Esophagus muscularis mucosa (tissue), 4 donors: ENCODE results near the gene PARD3B. TPM values are rescaled to one million over a fixed set of nuclear protein-coding genes. Genes with fewer than 3 reads are reported as not detected.

ENCODE experiments used
- DNase-seq: peaks from one replicate; pipeline ENCODE4 v3.0.0-alpha.2; 2017; ENCODE audit errors: extremely low spot score
- H3K27ac ChIP-seq, 4 donors: fragments of 200-600 bp; sonication (generic); replicated peaks in 1 of 4; 1 replicate in 3 of 4; 2 replicates in 1 of 4; pipeline ENCODE4 v1.5.1; 2016 to 2019; ENCODE audit warnings: mild to moderate bottlenecking in 1 of 4
- H3K27me3 ChIP-seq, 4 donors: fragments of 200-600 bp; sonication (generic); one replicate each; pipeline versions ENCODE4 v1.5.1 to v1.6.0; 2016 to 2019
- H3K36me3 ChIP-seq, 4 donors: fragments of 200-600 bp; sonication (generic); one replicate each; pipeline ENCODE4 v1.5.1; 2016 to 2019
- H3K4me1 ChIP-seq, 4 donors: fragments of 200-600 bp; sonication (generic); one replicate each; pipeline ENCODE4 v1.5.1; 2016 to 2019
- H3K4me3 ChIP-seq, 4 donors: fragments of 200-600 bp; sonication (generic); 1 replicate in 2 of 4; 2 replicates in 2 of 4; pipeline ENCODE4 v1.5.1; 2016 to 2019; ENCODE audit warnings: mild to moderate bottlenecking in 4 of 4, moderate library complexity in 1 of 4
- H3K9me3 ChIP-seq, 4 donors: fragments of 200-600 bp; sonication (generic); 1 replicate in 3 of 4; 2 replicates in 1 of 4; pipeline ENCODE4 v1.5.1; 2016 to 2019
- CTCF ChIP-seq, 3 experiments: fragments of 200-600 bp in 2 of 3; fragments of 450-650 bp in 1 of 3; sonication (generic) in 2 of 3; IDR thresholded peaks; one replicate each; pipeline ENCODE4 v1.5.1; 2017 to 2019; ENCODE audit warnings: antibody characterized with exemption in 3 of 3, mild to moderate bottlenecking in 2 of 3, moderate library complexity in 1 of 3
- EP300 ChIP-seq: sonication (generic); formaldehyde crosslinking; IDR thresholded peaks from one replicate; pipeline ENCODE4 v1.6.1; 2017; ENCODE audit warnings: antibody characterized with exemption
- POLR2A ChIP-seq: fragments of 450-650 bp; IDR thresholded peaks from one replicate; pipeline ENCODE4 v1.6.1; 2017; ENCODE audit warnings: antibody characterized with exemption, moderate library complexity, mild to moderate bottlenecking, low read depth
- POLR2AphosphoS5 ChIP-seq, 2 donors: sonication (generic); formaldehyde crosslinking; IDR thresholded peaks; one replicate each; pipeline ENCODE4 v1.6.1; 2017; ENCODE audit warnings: antibody characterized with exemption in 2 of 2
- WGBS: methylation state at CpG from one replicate; pipeline ENCODE4 v1.1.5; 2018; 5-methylcytosine and 5-hydroxymethylcytosine counted together
- intact Hi-C: fragments of 100-400 bp; cut with DNase I; formaldehyde crosslinking; loops from one replicate; pipeline ENCODE4 v1.15.1; 2023
- total RNA-seq, 4 donors: library from RNA; depleted of rRNA; stranded (reverse); fragments of >200 nt; gene quantifications; one replicate each; pipeline versions ENCODE4 v1.1.0 to v1.2.1, GENCODE V29; 2016

Gene PARD3B
- total RNA-seq, 4 donors from 2014 or later: 24.2 to 40.8 (median 32.5) TPM

GRCh38 chr2:205614965-205615364 lies 1069.7 kb downstream of the PARD3B start:
- Histone ChIP-seq H3K4me3 (no peak overlapping the region), H3K27ac (no peak overlapping the region), H3K36me3 (no peaks in the 10 kb centered on the region), H3K4me1 (peaks cover 0 to 16% (median 11%) of the 10 kb centered on the region in 4 donors), H3K27me3 (no peaks in the 10 kb centered on the region), H3K9me3 (peaks cover 0 to 7% (median 3%) of the 10 kb centered on the region in 4 donors)
- WGBS: 96% methylated on average over 4 of the region's 4 CpGs
- DNase-seq: no peak
- TF ChIP-seq CTCF (IDR thresholded peaks at IDR 0.05) (no peak), POLR2A (no peak), EP300 (no peak), POLR2AphosphoS5 (IDR thresholded peaks at IDR 0.05) (no peak)
- intact Hi-C loops: no loop called here

- Histone ChIP-seq H3K9me3 (peaks cover 0 to 7% (median 3%) of the 10 kb centered on the region in 4 donors), H3K4me1 (peaks cover 0 to 16% (median 11%) of the 10 kb centered on the region in 4 donors), H3K27me3 (no peaks in the 10 kb centered on the region), H3K36me3 (no peaks in the 10 kb centered on the region), H3K27ac (no peak overlapping the region), H3K4me3 (no peak overlapping the region)
- 91% methylated on average over 2 of the region's 2 CpGs for WGBS
- TF ChIP-seq POLR2AphosphoS5 (IDR thresholded peaks at IDR 0.05) (no peak), CTCF (IDR thresholded peaks at IDR 0.05) (no peak), EP300 (no peak), POLR2A (no peak)
- intact Hi-C loops: no loop called here
- DNase-seq: no peak
Observed at GRCh38 chr2:205617905-205618304, 1072.6 kb downstream of the PARD3B start.

- no peak for DNase-seq
- Histone ChIP-seq H3K27me3 (no peaks in the 10 kb centered on the region), H3K36me3 (no peaks in the 10 kb centered on the region), H3K9me3 (peaks cover 0 to 6% (median 3%) of the 10 kb centered on the region in 4 donors), H3K4me1 (peaks cover 0 to 16% (median 11%) of the 10 kb centered on the region in 4 donors), H3K27ac (no peak overlapping the region), H3K4me3 (no peak overlapping the region)
- WGBS: 83% methylated on average over 1 of the region's 1 CpG
- TF ChIP-seq CTCF (IDR thresholded peaks at IDR 0.05) (no peak), EP300 (no peak), POLR2A (no peak), POLR2AphosphoS5 (IDR thresholded peaks at IDR 0.05) (no peak)
- intact Hi-C loops: no loop called here
Observed at GRCh38 chr2:205619600-205619999, 1074.3 kb downstream of the PARD3B start.

- no peaks in the 10 kb centered on the region for H3K9me3 ChIP-seq
- H3K27me3 ChIP-seq: no peaks in the 10 kb centered on the region
- no peak overlapping the region for H3K4me3 ChIP-seq
- no peaks in the 10 kb centered on the region for H3K36me3 ChIP-seq
- 89% methylated on average over 1 of the region's 1 CpG for WGBS
- intact Hi-C loops: no loop called here
- TF ChIP-seq POLR2AphosphoS5 (IDR thresholded peaks at IDR 0.05) (no peak), POLR2A (no peak), CTCF (IDR thresholded peaks at IDR 0.05) (no peak), EP300 (no peak)
- H3K27ac ChIP-seq: no peak overlapping the region
- DNase-seq: no peak
- H3K4me1 ChIP-seq: no peaks in the 10 kb centered on the region
Observed at GRCh38 chr2:205627085-205627484, 1081.8 kb downstream of the PARD3B start.

GRCh38 chr2:205628422-205628821 lies 1083.1 kb downstream of the PARD3B start:
- Histone ChIP-seq H3K27ac (no peak overlapping the region), H3K9me3 (no peaks in the 10 kb centered on the region), H3K4me1 (no peaks in the 10 kb centered on the region), H3K27me3 (no peaks in the 10 kb centered on the region), H3K36me3 (no peaks in the 10 kb centered on the region), H3K4me3 (no peak overlapping the region)
- TF ChIP-seq CTCF (IDR thresholded peaks at IDR 0.05) (no peak), POLR2AphosphoS5 (IDR thresholded peaks at IDR 0.05) (no peak), POLR2A (no peak), EP300 (no peak)
- 88% methylated on average over 3 of the region's 3 CpGs for WGBS
- no peak for DNase-seq
- intact Hi-C loops: no loop called here
